Dermis blood vessel endothelial cell (primary cell): ENCODE results near the gene IL6ST. TPM values are rescaled to one million over a fixed set of nuclear protein-coding genes. Genes with fewer than 3 reads are reported as not detected.
"Not testable (repeated sequence)": the region's sequence is repeated elsewhere in the genome, so short reads cannot be mapped to it uniquely, and the experiment has no call there.

Experiments
- DNase-seq: peaks from one replicate; pipeline ENCODE4 v3.0.0; 2010
- total RNA-seq: library from RNA; depleted of rRNA; stranded (reverse); fragments of >200 nt; gene quantifications from 2 replicates; pipeline ENCODE4 v1.2.3, GENCODE V29; 2014

IL6ST gene
- total RNA-seq, 1 donor from 2014 or later: 749 TPM

DNA sequence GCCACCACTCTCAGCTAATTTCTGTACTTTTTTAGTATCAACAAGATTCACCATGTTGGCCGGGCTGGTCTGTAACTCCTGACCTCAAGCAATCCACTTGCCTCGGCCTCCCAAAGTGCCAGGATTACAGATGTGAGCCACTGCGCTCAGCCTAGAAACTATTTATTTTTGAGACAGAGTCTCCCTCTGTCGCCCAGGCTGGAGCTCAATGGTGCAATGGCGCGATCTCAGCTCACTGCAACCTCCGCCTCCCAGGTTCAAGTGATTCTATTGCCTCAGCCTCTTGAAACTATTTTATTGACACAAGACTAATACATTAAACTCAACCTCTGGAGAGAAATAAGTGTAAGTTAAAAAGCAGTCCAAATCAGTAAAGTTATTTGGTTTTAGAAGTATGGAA lies 34.0 kb downstream of the IL6ST start:
- no peak for DNase-seq

DNA sequence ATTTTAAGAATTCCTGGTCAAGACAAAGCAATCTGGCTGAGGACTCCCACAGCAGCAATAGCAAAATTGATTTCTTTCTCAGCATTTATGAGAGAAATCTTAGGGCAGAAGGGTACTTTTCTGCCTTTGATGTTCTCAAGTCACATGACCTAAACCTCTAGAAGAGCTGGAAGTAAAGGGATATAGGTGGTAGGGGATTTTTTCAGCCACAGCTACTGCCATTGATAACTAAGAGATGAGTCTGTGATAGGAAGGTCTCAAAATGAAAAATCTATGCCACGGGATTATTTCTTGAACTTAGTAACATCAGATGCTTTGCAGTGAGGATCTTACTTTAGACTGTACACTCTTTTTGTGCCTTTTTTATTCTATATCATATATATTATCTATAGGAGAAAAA lies 35.6 kb downstream of the IL6ST start:
- DNase-seq: no peak

DNA sequence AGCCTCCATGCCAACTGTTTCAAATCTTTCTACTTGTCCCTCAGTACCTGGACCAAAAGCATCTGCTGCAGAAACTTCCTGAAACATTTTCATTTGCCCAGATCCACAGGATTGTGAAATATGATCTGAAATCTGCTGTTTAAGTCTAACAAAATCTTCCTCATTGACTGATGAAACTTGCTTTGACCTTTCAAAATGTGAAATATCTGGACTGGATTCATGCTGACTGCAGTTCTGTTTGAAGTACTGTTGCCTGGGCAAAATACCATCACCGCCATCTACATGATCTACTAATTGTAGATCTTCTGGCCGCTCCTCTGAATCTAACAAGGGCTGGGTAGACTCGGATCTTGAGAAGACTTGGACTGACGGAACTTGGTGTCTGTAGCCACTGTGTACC lies 53.6 kb downstream of the IL6ST start:
- not testable (repeated sequence) for DNase-seq

DNA sequence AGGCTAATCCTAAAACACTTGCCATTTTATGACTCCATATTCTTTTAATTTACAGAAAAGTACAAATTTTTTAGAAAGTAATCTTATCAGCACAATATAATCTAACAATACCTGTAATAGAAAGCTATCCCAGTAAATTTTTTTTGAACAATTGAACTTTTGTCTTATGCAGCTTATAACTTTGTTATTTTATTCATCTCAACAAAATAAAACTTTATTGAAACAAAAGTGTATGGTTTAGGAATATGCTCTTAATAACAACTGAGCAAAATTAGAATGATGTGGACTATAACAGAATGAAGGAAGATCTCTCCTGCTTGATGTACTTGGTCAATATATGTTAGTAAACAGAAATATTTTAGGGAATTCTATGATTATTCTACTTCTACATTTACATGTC lies 57.2 kb downstream of the IL6ST start:
- DNase-seq: not testable (repeated sequence)

DNA sequence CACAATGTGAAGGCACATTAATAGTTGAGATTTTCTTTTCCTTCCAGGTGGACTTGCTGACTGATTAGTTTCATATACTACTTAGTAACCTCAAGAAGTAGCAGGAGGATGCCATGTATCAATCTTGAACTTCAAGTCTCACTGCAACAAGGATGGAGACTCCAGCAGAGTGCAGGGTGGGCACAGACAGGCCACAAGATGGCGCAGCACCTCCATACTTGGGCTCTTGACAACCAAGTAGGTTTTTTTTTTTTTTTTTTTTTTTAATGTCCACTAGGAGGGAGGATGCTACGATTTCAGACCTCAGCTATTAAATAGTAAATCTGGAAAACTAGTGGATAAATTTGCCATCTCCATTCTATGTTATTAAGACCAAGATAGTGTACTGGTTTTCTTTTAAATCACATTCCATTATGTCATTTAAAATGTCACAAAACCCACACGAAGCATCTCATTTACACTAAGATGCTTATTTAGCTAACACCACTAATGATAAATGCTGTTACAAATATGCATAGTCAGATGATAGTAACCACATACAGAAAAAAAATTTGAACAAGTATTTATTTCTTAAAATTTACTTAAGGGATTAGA lies 58.6 kb downstream of the IL6ST start:
- peak; percentile 93 for DNase-seq

DNA sequence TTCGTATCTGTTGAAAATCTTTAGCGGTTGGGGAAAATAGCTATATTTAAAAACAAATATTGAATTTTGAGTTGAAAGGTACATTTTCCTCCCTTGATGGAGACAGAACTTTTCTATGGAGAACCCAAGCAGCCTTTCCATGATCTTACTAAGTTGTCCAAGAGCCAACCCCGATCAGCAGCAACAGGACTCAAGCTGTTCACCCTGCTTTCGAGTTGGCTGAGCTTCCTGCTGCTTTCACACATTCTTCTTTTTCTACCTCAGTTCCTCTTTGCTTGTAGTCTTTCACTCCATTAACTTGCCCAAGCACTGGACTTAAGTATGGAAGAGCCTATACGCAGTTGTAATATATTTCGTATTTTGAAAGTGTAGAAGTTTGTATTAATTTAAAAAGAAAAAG lies 59.4 kb downstream of the IL6ST start:
- DNase-seq: no peak

DNA sequence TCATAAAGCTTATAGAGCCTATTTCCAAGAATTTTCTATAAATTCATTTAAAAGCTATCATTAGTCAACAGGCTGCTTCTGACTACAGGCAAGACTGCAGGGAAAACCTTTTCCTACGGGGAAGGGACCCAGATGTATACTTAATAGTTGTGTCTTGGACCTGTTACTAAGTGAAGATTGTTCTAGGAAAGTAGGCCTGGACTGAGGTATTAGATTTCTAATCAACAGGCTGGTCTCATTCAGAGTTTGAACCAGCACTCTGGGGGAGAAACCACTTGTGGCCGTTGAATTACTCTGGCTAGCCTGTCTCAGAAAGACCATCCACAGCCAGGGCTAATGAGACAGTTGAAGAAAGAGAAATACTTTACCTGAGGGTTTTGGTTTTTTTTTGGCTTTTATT lies 60.0 kb downstream of the IL6ST start:
- DNase-seq: no peak

DNA sequence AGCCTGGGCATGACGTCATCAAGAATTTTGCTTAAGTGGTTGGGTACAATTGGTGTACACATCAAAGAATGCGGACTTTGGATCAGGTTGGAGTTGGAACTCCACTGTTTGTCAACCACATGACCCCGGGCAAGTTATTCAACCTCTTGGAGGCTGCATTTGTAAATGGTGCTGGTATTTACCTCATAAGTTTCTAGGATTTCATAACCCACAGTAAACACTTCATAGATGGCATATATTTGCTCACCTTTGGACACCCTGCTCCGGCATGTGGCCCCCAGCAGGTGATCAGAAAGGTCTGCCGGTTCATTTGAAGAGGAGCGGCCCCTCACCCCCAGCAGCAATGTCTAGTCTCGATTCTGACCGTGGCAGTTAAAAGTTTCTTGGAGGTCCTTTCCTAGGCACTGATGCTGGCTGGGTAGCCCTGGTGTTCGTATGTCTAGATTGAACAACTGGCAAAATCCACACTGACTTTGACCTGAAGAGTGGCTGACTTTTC lies 60.6 kb downstream of the IL6ST start:
- DNase-seq: peak; percentile 28

DNA sequence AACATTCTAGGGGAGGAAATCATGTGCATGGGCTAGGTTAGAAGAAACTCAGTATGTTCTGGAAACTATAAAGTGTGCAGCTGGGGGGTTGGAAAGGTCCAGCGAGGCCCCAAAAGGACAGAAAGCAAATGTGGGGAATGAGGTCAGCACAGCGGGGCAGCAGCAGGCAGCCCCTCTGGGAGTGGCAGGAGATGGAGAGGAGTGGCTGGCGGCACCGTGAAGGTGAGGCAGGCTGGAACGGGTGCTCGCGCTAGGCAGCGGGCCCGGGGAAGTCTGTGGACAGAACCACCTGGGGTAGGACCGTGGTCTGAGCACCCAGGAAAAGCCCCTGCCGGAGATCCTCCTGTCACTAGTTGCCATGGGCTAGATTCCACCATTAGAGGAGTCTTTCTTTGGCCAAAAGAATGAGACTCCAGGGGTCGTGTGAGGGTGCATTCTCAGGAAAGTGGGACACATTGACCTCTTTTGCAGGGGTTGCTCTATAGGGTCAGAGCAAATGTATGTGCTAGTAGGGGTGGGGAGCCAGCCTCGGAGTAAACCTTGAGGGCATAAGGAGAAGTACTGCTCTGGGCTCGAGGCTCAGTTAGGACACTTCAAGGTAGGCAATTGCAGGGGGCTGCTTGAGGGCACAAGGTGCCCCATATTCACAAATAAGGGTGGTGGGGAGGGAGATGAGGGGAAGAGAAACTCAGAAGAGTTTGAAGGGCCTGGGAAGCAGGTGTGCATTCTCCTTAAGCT lies 61.2 kb downstream of the IL6ST start:
- no peak for DNase-seq

DNA sequence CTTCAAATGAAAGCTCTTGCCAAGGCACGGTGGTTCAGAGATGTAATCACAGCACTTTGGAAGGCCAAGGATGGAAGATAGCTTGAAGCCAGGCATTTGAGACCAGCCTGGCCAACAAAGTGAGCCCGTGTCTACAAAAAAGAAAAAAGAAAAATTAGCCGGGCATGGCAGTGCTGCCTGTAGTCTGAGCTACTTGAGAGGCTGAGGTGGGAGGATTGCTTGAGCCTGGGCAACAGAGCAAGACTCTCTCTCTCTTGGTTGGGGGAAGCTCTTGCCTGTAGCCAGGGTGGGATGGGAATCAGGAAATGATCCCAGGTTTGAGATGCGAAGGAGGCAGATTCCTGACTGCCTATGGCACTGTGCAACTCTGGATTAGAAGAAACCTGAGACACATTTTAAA lies 62.1 kb downstream of the IL6ST start:
- DNase-seq: no peak

DNA sequence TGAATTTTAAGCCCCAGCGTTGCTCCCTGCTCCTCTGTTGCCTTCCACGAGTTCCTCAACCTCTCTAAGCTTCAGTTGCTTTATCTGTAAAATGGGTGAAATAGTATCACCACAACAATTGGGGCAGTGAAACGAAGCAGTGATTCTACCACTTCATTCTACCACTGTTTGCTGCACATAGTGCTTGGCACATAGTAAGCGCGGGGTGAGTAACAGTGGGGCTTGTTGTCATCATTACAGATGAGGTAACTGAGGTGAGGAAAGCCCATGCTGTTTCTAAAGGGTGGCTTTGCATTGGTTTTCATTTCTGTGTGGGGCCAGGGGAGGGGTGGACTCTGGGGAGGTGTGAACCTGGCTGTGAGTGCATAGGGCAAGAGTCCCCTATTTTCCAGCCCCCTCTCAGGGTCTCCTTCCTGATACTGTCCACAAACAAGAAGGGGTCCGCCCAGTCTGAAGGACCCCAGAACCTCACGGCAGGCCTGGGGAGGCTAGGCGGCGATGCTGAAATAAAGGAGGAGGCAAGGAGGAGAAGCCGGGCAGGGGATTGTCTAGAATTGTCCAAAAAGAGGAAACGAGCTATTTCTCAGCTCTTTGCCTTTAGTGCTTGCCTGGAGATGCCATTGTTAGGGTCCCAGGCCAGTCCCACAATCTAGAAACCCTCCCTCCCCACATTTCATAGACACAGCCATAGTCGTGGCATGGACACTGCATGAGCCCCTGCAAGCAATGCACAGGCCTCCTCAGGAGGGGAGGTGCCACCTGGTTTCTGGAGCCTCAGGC lies 65.6 kb downstream of the IL6ST start:
- DNase-seq: no peak

DNA sequence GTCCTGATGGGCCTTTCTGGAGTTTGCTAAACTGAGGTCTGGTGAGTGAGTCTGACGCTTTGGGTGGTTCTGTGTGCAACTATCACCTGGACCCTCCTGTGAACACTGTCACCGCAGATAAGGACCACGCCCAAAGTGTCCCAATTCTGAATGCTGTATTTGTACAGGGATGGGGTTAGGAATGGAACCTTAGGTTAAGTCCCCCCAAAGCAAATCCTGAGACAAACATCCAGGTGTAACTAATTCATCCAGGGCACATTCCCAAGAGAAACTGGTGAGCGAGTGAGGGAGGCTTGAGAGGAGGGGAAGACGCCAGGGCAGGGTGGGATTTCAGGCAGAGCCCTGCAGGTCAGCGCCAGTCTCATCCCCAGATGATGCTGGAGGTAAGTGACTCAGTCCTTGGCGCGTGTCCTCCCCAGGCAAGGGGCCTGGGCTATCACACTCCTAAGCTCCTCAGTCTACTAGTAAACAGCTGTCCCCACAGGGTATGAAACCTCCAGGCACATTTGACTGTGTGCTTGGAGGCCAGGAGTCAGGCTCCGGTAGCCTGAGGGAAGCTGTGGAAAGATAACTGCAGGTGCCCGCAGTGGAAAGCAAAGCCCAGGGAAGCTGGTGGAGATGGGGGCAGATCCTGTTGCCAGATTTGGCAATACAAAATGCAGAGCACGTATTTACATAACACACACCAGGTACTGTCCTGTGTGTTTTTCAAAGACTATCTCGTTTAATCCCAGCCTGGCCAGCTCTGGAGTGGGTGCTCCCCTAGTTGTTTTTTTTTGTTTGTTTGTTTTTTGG lies 66.7 kb downstream of the IL6ST start:
- DNase-seq: no peak

DNA sequence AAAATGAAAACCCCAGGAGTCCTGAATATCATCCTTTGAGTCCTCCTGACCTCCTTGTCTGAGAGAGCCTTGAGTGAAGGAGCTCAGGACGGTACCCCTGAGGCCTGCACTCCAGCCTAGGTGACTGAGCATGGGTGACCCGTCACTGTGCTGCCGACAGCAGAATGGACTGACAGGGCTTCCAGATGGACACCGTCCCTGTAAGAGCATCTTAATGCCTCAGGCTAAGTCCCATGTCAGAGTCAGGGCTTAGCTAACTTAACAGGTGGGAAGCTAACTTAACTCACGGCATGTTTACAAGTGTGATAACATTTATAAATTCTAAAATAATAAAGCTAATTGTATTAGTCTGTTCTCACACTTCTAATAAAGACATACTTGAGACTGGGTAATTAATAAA lies 68.3 kb downstream of the IL6ST start:
- no peak for DNase-seq

DNA sequence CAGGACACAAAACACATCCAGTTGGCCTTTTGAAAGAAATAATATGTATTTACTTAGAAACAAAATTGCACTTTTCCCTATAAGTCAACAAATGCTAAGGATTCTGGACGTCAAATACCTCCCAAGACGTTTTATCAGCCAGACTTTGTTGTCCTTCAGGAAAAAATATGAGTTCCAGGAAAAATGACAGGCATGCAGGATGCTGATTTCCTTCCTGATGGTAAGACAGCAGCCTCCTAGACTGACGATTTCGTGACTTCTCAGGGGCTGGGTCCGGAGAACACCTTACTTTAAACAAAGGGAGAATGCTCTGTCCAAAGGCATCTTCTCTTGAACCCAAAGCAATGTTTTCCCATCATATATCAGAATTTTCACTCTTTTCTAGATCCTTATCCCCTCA lies 69.1 kb downstream of the IL6ST start:
- peak; percentile 43 for DNase-seq

DNA sequence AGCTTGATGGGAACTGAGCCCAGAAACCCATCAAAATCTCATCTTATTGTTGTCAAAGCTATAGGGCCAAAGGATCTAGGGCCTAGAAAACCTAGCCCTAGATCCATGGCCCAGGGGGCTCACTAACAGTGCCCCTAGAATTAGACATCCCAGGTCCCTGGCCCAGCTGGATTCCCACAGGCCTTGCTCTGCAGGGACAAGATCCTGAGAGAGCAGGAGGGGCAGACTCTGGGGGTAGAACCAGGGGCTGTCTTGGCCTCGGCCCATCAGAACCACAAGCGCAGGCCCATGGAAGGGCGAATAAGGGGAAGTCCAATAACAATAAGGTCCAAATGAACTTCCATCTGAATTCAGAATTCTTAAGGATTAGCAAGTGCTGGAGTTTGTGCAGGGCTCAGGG lies 69.6 kb downstream of the IL6ST start:
- no peak for DNase-seq

DNA sequence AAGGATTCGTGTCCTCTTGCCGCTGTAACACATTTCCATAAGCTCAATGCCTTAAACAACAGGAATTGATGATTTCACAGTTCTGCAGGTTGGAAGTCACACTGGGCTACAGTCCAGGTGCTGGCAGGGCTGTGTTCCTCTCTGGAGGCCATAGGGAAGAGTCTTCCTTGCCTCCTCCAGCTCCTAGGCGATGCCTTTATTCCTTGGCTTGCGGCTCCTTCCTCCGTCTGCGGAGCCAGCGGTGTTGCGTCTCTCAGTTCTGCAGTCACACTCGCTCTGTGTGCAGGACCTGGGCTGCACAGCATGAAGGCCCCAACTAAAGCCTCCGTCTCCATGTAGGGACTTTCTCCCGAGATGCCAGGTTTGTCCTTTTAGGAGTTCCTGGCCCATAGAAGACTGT lies 70.0 kb downstream of the IL6ST start:
- DNase-seq: no peak

DNA sequence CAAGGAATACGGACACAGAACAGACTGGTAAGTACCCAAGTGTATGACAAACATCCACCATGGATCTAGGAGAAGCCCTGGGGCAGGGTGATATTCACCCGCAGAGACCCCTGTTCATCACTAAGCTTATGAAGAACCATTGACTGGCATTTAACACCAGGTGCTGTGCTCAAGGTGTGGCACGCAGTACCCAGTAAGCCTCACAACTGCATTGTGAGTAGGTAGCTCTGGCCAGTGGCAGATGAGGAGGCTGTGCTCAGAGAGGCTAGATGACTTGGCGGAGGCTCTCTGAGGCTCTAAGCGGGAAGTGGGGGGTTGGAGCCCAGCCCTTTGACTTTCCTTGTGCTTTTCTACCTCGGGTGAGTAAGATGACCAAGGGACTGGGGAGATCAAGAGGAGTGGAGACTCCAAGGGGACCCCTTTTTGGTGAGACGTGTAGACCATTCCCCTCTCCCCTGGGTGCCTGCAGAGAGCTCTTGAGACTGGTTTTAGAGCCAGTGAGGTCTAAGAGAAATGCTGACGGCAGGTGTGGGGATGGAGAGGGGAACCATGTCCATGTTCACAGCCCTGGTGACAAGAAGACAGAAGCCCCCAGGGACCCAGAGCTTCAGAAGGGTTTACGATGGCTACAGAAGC lies 70.8 kb downstream of the IL6ST start:
- no peak for DNase-seq

DNA sequence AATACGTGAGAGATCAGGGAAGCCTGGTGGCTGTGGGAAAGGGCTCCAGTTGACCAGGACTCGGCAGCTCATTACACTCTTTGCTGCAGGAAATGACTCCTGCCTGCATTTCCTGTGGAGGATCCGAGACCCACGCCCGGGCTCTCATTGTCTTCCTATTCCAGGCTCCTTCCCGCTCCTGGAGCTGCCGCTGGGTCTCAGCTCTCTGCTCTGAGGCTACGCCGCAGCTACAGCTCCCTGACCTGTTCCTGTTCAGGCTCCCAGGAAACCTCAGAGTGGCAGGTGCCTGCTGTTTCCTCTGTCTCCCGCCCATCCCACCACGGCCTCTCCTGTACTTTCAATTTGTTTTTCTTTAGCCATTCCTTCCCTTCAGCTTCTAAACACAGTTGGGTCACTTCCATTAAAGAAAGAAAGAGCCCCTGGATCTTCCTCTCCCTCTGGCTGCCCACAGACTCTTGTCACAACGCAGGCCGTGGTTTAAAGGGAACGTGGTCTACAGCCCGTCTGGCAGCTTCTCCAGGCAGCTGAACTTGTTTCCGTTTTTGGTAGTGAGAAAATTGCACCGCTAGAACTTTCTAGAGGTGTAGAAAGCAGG lies 71.5 kb downstream of the IL6ST start:
- peak; percentile 87 for DNase-seq

DNA sequence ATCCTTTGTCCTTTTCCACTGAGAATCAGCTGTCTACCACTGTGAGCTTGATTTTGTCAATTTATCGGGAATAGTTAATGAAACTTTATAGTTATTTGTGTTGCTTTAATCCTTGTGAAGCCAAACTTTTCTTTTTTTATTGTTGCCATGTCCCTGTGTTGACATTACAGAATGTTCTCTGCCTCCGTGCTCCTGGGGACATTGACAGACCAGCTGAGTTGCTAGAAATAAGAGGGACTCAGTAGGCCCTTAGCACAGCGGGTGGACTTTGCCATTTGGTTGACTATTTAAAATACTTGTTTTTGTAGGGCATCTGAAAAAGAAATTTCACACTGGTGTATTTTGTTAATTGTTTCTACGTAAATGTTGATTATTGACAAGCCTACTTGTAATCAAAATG lies 73.1 kb downstream of the IL6ST start:
- DNase-seq: no peak

DNA sequence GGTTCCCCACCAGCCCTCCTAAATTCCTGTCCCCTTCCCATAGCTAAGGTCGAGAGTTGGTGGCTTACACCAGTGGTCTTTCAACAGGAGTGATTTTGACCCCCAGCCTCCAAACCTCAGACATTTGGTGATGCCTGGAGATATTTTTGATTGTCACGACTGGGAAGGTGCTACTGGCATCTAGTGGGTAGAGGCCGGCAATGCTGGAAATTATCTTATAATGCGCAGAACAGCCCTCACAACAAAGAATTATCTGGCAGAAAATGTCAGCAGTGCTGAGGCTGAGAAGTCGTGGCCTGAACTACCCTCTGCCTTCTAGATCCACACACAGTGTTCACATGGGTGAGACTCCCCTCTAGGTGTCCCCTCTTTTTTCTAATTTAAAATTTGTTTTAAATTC lies 74.0 kb downstream of the IL6ST start:
- peak; percentile 53 for DNase-seq

DNA sequence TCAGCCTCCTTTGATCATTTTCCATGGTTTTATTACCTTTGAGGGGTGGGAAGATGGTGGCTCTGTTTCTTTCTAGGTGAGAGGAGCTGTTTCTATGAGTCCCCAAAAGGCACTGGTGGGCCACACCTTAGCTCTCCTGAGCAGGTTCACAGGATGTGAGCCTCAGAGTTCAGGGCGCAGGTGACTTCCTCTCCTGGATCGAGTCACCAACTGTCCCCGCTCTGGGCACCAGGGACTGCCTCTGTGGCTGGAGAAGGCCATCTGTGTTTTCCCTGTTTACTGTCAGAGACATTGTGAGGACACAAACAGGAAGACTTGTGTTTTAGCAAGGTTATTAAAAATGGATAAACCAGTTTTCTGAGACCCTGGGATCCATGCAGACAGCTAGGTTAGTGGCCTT lies 75.1 kb downstream of the IL6ST start:
- DNase-seq: no peak
